A172 (cell line): ENCODE measurements around the gene SLC2A11. TPM values are rescaled to one million over a fixed set of nuclear protein-coding genes. Genes with fewer than 3 reads are reported as not detected.

Experiments
- DNase-seq: peaks from one replicate; pipeline ENCODE4 v3.0.0-alpha.2; 2015; ENCODE audit warnings: low spot score
- total RNA-seq: library from RNA; depleted of rRNA; stranded (reverse); fragments of >200 nt; shearing (Covaris generic); gene quantifications from 2 replicates; pipeline ENCODE4 v1.2.3, GENCODE V29; 2014; rRNA removed

Gene SLC2A11, protein sequence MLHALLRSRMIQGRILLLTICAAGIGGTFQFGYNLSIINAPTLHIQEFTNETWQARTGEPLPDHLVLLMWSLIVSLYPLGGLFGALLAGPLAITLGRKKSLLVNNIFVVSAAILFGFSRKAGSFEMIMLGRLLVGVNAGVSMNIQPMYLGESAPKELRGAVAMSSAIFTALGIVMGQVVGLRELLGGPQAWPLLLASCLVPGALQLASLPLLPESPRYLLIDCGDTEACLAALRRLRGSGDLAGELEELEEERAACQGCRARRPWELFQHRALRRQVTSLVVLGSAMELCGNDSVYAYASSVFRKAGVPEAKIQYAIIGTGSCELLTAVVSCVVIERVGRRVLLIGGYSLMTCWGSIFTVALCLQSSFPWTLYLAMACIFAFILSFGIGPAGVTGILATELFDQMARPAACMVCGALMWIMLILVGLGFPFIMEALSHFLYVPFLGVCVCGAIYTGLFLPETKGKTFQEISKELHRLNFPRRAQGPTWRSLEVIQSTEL
- total RNA-seq = 6.8 and 8.2 TPM in 2 replicates

DNA sequence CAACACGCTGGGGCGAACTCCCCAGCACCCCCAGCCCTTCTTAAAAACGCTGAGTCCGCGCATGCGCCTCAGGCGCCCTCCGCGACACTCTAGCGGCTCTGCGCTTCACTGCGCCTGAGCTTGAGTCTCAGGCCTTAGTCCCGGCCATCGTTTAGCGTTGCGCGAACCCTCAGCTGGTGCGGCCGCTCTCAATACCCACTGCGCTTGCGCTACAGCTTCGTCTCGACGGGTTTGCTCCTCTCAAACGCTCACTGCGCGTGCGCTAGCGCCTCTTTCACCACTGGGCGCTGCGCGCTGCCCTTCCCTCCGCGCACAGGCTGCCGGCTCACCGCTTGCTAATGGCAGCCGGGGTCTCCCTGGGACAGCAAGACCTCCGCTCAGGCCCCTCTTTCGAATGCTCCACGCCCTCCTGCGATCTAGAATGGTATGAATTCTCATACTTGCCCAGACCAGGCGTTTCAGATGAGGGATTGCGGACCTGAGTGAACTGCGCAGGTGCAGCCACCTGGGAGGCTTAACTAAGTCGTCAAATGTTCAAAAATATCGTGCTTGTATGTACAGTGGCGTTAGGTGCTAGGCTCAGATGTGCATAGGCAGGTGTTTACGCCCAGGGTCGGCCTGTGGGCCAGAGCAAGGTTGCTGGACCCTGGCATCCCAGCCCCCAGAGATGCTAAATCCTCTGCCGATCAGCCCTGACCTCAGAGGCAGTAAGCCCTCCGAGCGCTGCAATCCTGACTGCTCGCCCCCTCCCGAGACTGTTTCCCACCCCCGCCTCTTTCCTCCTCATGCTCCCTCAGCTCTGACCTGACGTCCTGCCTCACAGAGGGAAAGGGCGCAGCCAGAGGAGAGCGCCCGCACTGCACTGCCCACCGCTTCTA, at the start of gene SLC2A11:
Gene SLC2A11, plus strand, starts transcription at position 270 of the 878 bp plus-strand sequence. Its CDS starts 125 bp downstream, at position 395.
- DNase-seq = peak; percentile 78

DNA sequence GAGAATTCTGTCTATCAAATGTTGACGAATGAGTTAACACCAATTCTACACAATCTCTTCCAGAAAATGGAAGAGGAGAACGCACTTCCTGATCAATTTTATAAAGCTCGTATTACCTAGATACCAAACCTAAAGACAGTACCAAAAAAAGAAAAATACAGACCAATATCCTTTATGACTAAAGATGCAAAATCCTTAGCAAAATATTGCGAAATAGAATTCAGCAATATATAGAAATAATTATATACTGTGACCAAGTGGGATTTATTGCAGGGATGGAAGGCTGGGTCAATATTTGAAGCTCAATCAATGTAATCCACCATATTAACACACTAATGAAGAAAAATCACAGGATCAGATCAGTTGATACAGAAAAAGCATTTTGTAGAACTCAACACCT, 45.3 kb upstream of the SLC2A11 start:
- DNase-seq = no peak

DNA sequence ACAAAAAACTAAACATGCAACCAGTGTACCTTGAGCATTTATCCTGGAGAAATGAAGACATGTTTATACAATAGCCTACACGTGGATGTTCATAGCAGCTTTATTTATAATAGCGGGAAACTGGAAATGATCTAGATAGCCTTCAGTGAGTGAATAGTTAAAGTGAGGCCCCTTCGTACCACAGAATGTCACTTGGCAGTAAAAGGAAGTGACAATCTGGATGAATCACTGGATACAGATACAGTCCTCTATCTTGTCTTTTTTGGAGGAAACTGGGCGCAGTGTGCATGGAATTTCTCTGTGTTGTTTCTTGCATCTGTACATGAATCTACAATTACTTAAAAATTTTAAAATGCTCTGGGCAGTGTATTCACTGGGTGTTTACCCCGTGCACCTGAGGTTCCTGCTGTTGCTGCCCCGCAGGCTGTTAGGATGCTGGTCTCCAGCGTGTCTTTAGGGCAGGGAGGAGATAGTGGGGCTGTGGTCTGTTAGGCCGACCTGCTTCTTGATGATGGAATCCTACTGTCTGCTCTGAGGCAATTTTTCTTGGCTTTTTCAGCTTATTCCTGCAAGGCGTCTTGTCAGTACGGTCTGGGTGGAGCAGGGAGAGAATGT, 42.0 kb upstream of the SLC2A11 start:
- DNase-seq = no peak

- DNase-seq = no peak
Measured at GRCh38 chr22:23816156-23816976, 41.3 kb upstream of the SLC2A11 start.

DNA sequence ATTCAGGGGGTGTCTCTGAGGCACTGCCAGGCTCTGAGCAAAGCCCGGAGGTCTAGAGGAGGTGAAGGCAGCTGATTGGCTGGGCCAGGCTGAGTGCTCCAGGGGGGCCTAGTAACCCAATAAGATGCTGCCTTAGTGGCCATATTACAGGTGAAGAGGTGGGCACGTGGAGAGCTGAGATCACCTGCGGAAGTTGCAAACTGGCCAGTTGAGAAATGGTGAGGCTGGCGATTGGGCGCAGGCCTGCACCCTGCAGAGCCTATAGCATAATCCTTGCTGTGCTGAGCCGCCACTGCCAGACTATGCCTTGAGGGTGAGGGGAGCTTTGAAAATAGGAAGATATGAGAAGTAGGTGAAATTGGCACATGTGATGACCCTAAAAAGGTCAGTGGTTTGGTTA, 40.5 kb upstream of the SLC2A11 start:
- DNase-seq = no peak

DNA sequence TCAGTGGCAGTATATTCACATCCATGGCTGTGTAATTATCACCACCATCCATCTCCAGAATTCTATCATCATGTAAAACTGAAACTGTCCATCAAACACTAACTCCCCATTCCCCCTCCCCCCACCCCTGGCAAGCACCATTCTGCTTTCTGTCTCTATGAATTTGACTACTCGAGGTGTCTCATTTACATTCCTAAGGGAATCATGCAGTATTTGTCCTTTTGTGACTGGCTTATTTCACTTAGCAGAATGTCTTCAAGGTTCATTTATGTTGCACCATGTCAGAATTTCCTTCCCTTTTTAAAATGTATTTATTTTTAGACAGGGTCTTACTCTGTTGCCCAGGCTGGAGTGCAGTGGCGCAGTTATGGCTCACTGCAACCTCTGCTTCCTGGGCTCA, 39.1 kb upstream of the SLC2A11 start:
- no peak for DNase-seq

DNA sequence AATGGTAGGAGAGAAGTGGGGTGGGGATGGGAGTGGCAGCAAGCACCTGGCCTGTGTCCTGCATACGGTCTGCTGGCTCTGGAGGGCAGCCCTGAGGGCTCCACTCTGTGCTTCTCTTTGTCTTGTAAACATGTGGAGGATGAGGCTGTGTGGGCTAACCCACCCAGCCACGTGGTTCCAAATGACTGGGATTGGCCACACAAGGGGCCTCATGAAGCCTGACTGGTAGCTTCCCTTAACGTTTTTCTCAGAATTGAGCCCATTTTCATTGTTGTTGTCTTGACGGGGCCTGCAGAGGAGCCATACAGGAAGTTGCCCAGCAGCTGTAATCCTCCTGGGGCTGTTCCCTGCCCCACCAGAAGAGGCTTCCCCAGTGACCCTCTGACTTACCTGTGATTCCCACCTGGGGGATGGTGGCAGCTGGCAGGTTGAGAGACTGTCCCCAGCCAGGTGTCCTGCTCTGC, 36.9 kb upstream of the SLC2A11 start:
- DNase-seq = no peak

DNA sequence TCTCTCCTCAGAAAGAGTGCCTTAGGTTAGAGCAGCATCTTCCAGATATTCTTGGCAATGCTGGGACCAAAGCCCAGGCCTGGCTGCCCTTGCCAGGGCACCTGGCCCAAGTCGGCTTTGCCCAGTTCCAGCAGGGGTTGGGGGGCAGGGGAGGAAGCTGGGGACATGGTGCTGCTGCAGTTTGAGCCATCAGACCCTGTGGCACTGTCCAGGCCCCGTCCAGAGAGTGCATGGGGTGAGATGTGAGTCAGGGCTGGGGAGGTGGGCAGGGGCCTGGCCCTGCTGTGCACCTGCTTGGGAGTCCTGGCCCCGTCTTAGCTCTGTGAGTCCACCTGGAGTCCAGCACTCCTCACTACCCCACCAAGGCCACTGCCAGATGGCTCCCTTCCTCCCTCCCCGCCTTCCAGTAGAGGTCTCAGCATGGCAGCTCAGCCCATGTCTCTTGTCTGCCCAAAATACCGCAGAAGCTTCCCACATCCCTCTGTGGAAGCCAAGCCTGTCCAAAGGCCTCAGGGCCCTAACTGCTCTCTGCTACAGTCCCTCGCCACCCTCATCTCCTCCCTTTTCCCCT, 35.5 kb upstream of the SLC2A11 start:
- no peak for DNase-seq

DNA sequence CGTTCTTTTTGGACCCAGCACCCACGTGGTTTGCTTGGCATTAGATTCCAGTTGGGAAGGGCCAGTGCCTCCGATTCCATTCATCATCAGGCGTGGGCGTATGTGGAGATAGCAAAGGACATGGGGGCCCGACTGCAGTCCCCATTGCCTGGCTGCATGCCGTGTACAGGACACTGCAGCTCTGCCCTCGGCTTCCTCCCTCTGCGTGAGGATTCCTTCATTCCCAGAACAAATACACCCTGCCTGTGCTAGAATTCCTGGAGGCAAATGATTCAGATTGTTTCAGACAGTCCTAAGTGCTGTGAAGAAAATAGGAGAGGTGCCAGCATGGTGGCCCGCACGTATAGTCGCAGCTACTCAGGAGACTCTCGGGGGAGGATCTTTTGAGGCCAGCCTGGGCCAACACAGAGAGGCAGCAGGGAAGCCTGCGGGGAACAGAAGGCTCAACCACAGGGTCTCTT, 34.3 kb upstream of the SLC2A11 start:
- DNase-seq = no peak

GRCh38 chr22:23824476-23825245, 33.0 kb upstream of the SLC2A11 start:
- DNase-seq = no peak

DNA sequence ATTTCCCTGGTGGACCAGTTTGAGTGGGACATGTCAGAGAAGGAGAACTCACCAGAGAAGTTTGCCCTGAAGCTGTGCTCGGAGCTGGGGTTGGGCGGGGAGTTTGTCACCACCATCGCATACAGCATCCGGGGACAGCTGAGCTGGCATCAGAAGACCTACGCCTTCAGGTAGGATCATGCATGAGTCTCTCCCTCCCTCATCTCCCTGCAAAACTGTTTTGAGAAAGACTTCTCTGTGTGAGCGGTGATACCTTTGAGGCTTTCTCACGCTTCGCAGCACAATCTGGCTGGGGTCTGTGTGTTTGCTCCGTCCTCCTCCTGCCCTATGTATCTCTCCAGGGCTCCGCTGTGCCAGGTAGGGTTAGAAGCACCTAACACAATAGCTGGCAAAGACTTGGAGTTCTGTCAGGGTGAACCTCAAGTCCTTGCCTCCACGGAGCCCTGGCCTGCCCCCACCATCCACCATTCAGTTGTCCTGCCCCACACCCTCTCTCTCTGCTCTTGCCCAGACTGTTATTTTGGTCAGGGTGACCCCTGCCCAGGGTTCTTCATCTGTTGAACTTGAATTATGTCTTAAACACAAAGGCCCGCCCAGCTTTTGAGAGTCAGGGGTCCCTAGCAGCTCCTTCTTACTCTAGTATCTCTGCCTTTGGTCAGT, 32.3 kb upstream of the SLC2A11 start:
- DNase-seq = no peak

DNA sequence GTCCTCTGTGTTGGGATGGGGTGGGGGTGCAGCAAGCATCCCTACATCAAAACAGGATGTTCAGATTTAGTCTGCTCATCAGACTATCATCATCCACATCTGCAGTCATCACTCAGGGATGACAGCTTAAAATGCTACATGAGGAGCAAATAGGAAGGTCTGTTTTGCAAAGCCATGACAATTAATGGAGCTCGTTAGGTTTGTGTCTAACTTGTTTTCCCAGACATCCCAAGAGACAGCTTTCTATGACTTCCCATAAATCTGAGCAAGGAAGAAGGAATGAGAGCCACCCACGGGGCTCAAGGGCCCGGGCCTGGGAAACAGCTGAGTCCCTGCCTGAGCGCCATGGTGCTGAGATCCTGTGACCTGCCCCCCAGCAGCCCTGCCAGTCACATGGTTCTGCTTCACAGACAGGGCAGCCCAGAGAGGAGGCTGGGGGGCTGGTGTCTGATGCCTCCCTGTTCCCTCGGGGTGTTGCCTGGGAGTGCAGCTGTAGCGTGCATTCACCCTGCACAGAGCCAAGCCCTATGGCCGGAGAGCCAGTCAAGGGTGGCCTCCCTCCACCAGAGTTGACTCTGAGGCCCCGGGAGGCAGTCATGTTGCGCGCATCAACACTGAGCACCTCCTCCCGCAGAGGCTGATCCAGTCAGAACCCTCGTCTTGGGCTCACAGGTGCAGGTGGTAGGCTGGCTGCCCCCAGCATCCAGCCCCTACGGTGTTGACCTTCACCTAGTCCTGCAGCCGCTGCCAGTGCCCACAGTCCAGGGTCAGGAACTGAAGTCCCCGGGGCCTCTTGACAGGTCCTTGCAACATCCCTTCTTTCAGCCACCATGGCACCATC, 30.9 kb upstream of the SLC2A11 start:
- DNase-seq = no peak

GRCh38 chr22:23827351-23827995, 30.2 kb upstream of the SLC2A11 start:
- DNase-seq = no peak

GRCh38 chr22:23828800-23829680, 28.6 kb upstream of the SLC2A11 start:
- DNase-seq = no peak

DNA sequence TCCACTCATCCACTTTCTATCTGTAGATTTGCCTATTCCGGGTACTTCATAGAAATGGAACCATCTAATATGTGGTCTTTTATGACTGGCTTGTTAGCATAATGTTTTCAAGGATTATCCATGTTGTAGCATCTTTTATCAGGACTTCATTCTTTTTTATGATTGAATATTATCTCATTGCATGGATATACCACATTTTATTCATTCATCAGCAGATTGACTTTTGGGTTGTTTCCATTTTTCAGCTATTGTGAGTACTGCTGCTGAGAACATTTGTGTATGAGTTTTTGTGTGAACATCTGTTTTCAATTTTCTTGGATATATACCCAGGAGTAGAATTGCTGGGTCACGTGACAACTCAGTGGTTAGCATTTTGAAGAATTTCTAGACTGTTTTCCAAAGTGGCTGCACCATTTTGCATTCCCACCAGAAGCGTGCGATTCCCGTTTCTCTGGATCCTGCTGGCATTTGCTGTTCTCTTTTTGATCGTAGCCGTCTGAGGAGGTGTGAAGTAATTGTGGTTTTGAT, 27.8 kb upstream of the SLC2A11 start:
- no peak for DNase-seq

DNA sequence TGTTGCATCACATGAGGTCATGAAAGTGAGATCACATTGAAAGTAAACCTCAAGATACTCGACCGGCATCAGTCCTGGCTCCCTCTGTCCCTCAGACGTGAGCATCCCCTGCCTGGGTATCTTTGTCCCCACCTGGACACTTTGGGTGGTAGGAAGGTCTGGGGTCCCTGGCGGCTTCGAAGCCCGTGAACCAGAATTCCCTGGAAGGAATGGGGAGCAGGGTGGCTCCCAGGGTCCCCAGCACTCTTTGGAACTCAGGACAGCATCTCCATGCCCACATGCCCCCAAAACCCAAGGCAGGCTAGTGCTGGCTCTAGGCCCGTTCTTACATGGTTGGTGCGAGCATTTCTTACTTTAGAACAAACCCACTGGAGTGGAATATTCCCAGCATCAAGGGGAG, 26.4 kb upstream of the SLC2A11 start:
- no peak for DNase-seq

DNA sequence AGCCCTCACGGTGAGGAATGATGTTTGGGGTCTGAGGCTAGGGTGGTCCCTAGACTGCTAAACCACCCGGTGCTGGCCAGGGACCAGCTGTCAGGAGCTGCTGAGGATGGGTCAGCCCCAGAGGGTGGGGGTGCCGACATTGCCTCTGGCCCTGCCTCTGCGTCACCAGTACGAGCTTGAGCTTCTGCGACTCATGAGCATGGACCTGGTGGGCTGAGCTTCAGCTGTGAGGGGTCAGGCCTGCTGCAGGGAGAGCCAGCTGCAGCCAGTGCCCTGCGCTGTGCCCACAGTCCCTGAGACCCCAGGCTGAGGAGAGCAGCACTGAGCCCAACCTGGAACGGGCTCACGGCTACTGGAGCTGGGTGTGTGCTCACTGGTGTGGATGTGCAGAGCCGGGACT, 25.9 kb upstream of the SLC2A11 start:
- DNase-seq = no peak
